NCI-H526 treated with DMSO at 0.1 percent for 48 hours (cell line): Measurements from ENCODE around the gene PTCH2.
A peak's percentile ranks its signal among the peaks of the same experiment; 100 is the strongest.
"Not testable (repeated sequence)": the region's sequence is repeated elsewhere in the genome, so short reads cannot be mapped to it uniquely, and the experiment has no call there.

ENCODE experiments used
- DNase-seq: peaks from one replicate; lab custom pipeline; 2025; lab: John Stamatoyannopoulos, UW

Gene PTCH2

DNA sequence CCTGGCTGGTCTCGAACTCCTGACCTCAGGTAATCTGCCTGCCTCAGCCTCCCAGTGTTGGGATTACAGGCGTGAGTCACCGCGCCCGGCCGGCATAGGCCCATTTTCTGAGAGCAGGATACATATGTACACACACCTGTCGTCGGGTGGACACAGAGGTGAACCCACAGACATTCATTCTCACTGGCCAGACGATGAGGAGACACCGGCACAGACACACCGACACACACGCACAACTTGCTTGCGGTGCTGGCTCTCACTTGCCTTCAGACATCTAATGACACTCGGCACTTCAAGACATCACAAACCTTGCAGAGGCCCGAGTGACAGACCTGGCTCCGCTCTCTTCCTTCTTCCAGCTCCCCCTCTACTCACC lies 579 bp downstream of the PTCH2 start:
- no peak for DNase-seq

GRCh38 chr1:44839576-44839975 lies 3.5 kb downstream of the PTCH2 start:
- no peak for DNase-seq

DNA sequence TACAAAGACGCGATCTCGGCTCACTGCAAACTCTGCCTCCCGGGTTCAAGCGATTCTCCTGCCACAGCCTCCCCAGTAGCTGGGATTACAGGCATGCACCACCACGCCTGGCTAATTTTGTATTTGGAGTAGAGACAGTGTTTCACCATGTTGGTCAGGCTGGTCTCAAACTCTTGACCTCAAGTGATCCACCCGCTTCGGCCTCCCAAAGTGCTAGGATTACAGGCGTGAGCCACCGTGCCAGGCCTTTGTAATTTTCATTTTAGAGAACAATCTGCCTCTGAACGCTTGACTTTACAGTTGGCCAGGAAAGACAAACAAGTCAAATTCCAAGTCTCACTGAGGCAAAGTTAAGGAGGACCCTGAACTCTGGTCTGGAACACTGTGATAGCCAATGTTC lies 4.8 kb downstream of the PTCH2 start:
- not testable (repeated sequence) for DNase-seq

- peak; percentile 79 for DNase-seq
Observed at GRCh38 chr1:44835738-44836675, 7.0 kb downstream of the PTCH2 start.

GRCh38 chr1:44834328-44834727 lies 8.7 kb downstream of the PTCH2 start:
- no peak for DNase-seq

GRCh38 chr1:44832056-44832705 lies 10.9 kb downstream of the PTCH2 start:
- no peak for DNase-seq

DNA sequence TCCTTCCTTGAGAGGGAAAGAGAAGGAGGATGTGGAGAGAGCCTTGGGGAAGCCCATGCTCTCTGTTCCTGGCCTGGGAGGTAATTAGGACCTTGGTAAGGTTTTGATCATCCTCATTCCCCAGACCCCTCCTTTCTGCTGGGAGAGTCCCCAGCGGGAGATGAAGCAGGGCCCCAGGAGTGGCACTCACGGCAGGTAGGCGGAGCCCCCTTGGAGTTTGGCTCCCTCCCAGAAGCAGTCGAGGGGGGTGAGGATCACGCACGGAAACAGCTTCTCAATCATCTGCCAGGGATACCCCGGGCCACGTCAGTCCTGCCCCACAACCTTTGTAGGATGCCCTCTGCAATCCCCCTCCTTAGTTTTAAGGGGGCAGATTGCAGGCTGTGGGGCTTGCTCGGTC lies 11.5 kb downstream of the PTCH2 start:
- DNase-seq = no peak

GRCh38 chr1:44830900-44831304 lies 12.2 kb downstream of the PTCH2 start:
- DNase-seq = no peak

GRCh38 chr1:44829506-44830384 lies 13.3 kb downstream of the PTCH2 start:
- DNase-seq = no peak

DNA sequence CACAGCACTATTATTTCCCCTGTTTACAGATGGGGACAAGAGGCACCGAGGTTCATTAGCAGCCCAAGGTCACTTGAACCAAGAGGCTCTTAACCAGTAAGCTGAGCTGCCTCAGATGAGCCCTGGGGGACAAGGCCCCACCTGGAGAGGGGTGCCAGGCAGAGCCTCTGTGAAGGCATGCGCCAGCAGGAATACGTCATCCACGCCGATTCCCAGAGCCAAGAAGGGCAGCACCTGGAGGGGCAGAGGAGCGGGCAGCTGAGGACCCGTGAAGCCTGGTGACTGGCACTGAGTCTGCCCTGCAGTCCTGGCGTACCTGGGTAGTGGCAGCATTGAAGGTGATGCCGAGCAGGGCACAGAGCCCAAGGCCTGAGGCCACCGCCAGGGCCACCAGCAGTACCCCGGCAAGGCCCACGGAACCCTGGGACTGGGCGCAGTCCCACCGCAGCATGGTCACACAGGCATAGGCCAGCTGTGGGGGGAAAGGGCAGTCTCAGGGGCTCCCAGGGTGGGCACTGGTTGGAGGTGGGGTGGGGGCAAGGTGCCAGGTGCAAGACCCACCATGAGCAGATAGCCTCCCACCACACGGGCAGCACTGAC lies 14.1 kb downstream of the PTCH2 start:
- DNase-seq = no peak

- DNase-seq = no peak
Observed at GRCh38 chr1:44828003-44828651, 14.9 kb downstream of the PTCH2 start.

DNA sequence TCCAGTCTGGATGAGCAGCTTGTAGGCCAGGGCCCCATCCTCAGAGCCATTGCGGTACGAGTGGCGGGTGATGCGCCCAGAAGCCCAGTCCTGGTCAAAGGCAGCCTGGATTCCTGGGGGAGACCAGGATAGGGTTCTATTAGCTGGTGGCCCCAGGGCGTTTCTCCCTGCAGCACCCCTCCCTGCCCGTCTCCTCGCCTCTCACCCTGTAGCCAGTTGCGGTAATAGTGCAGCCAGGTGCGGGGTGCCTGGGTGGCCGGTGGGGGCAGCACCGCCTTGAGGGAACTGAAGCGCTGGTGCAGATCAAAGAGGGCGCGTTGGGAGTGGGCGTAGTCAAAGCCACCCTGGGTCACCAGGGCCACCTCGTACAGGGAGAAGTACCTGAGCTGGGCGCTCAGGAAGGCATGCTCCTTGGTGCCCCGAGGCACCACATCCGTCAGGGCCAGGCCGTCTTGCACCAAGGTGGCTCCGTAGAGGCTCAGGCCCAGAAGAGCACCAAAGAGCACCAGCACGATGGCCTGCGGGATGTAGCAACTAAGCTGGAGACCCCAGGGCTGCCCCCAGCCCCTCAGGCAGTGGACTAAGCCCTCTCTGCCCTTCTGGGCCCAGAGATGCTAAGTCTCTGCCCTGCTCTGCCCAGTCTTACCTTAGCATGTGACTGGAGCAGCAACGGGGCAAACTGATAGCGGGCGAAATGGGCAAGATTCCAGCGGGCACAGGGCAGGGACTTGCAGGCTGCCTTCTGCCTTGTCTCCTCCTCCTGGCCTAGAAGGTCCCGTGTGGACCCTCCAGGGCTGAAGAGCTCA lies 15.7 kb downstream of the PTCH2 start:
- DNase-seq = no peak

- DNase-seq = no peak
Observed at GRCh38 chr1:44826375-44827196, 16.5 kb downstream of the PTCH2 start.

DNA sequence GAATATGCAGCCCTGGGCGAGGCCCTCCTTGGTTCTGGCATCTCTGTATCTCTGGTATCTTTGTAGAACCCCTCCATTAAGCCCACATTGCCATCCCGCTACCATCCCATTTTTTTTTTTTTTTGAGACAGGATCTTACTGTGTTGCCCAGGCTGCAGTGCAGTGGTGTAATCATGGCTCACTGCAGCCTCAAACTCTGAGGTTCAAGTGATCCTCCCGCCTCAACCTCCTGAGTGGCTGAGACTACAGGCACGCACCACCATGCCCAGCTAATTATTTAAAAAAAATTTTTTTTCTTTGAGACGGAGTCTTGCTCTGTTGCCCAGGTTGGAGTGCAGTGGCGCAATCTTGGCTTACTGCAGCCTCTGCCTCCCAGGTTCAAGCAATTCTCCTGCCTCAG lies 18.7 kb downstream of the PTCH2 start:
- not testable (repeated sequence) for DNase-seq

- no peak for DNase-seq
Observed at GRCh38 chr1:44822981-44823451, 20.0 kb downstream of the PTCH2 start.

DNA sequence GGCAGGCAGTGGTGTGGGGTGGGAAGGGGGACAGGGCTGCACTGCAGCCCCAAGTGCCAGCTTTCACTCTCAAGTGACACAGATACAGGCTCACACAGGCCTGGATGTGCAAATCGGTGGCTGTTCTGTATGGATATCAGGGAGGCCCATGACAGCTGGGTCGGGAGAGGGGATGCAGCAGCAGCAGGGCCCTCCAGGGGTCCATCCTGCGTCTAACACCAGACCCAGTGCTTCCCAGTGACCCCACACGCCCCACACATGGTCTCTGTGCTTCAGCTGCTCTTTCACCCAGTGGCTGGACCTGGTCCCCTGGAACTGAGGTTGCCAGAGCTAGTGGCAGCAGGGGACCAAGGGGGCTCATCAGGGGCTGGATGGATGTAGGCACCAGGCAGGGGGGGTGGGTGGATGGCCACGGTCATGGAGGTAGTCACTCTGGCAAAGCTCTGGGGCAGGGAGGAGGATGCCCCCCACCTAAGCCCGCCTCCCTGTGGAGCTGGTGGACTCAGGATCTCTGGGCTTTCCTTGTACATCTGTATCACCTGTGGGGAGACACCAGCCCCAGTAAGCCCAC lies 20.8 kb downstream of the PTCH2 start:
- DNase-seq = no peak

DNA sequence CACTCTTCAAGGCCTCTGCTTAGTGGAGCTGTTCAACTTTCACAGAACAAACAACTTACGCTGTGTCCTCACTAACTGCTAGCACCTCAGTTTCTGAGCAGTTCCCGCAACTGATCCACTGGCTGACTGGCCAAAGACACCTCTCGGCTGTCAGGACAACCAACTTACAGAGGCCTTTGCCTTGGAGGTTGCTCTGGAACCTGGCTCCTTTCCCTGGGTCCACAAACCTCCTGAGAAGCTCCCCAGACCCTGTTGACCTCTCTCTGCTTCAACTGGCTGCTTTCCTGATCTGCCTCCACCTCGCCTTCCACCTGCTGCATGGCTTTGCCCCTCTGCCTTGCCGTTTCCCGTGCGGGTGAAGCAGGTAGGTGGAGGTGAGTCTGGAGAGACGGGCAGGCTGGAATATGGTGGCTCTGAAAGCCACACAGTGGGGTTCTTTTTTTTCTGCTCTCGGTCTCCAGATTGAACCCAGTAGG lies 21.8 kb downstream of the PTCH2 start:
- no peak for DNase-seq

DNA sequence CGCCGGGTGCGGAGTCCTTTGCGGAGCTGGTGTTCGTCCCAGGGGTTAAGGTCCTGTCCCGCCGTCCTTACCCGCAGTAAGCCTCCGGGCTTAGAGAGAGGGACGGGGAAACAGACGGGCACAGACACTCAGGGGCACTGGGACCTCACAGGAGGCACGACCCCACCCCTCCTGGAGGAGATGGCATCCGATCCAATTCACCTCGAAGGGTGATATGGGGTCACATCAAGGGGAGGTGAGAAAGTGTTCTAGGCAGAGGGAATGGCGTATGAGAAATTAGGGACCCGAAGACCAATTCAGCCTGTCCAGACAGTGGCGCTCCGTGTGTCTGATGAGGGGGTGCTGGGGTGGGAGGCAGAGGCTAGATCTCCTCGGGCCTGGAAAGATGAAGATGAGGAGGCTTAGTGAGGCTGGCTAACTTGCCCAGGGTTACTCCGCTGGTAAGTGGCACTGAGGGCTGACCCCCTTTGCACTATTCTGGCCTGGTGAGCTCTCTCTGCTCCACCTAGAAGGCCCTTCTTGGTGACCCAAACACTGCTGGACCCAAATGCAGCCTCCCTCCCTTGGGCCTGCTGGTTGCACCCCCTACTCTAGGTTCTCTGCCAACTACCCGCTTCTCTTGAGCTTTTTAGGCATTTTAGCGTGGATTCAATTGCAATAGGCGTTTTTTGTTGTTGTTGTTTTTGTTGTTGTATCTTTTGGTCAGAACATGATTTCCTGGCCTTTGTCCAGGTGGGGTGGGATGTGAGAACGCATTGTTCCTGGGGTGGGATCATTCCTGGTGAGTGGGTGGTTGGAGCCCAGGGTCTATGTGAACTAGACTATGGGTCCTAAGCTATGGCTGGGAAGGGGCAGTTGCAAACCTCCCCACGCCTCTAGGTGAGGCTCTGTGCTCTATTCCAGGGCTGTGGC lies 22.5 kb downstream of the PTCH2 start:
- no peak for DNase-seq
